ENCODE measurements around the gene PCSK7.

DNA sequence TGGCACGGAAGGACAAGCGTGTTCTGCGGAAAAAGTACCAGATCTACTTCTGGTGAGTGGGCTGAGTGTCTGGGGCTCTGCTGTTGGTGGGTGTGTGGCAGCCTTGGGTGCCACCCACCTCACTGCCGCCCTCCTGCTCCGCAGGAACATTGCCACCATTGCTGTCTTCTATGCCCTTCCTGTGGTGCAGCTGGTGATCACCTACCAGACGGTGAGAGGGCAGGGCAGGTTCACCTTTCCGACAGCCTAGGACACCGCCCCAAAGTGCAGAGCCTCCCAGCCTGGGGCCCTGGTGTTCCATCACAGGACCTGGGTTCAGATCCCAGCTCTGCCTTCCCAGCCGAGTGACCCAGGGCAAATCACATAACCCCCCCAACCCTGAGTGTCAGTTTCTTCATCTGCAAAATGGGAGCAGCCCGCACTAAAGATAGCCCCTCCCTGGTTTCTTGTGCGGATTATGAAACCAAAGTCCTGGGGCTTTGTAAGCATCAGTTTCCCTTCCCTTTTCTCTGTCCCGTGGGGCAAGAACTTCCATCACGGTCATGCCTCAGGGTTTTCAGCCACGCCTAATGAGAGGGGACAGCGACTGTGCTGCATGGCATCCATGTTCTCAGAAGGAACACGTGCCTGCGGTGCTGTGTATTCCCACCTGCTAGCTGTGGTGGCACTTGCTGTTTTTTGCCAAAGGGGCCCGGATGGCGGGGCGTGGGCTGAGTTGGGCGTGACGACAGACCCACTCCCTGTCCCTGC lies 42.5 kb downstream of the PCSK7 start:
- TF ChIP-seq, protein P1, sequence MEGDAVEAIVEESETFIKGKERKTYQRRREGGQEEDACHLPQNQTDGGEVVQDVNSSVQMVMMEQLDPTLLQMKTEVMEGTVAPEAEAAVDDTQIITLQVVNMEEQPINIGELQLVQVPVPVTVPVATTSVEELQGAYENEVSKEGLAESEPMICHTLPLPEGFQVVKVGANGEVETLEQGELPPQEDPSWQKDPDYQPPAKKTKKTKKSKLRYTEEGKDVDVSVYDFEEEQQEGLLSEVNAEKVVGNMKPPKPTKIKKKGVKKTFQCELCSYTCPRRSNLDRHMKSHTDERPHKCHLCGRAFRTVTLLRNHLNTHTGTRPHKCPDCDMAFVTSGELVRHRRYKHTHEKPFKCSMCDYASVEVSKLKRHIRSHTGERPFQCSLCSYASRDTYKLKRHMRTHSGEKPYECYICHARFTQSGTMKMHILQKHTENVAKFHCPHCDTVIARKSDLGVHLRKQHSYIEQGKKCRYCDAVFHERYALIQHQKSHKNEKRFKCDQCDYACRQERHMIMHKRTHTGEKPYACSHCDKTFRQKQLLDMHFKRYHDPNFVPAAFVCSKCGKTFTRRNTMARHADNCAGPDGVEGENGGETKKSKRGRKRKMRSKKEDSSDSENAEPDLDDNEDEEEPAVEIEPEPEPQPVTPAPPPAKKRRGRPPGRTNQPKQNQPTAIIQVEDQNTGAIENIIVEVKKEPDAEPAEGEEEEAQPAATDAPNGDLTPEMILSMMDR (optimal IDR thresholded peaks at IDR 0.05 in 1 of 3, IDR thresholded peaks at IDR 0.05 in 1 of 3, conservative IDR thresholded peaks at IDR 0.05 in 1 of 3; ENCODE audit: extremely low read depth in 1 of 3, insufficient read depth in 2 of 3, low read length in 3 of 3), result no peak
- no peak for TF ChIP-seq EZH2 (IDR thresholded peaks at IDR 0.05; ENCODE audit: low read length)

Measured in keratinocyte (primary cell).